Activated T-helper 17 cell treated with anti-CD3 and anti-CD28 coated beads, Interleukin-2, amount 50 U/mL, for 72 hours (primary cell): ENCODE measurements around the gene OR6X1. TPM values are rescaled to one million over a fixed set of nuclear protein-coding genes. Genes with fewer than 3 reads are reported as not detected.

Experiments used
- total RNA-seq, 2 donors: library from RNA; stranded (reverse); gene quantifications; one replicate each; pipeline ENCODE4 v1.2.3, GENCODE V29; 2022

The OR6X1 gene
- total RNA-seq, 2 donors from 2014 or later = not detected

Other genes with a start within 250 kb of the OR6X1 start
- gene SCN3B, start 99.9 kb downstream of the OR6X1 start, total RNA-seq = under 1 TPM; 0.13 to 0.35 TPM
- 10 to 100 TPM in 1 of 2 donors, 1 to 10 TPM in 1; 6.0 to 18.3 TPM for gene ZNF202, start 12.9 kb downstream of the OR6X1 start, total RNA-seq
- not detected for gene OR6M1, start 51.8 kb upstream of the OR6X1 start, total RNA-seq
- gene TMEM225, start 131.2 kb upstream of the OR6X1 start, total RNA-seq = not detected
- gene OR8D4, start 147.6 kb upstream of the OR6X1 start, total RNA-seq = not detected
- gene OR4D5, start 185.1 kb upstream of the OR6X1 start, total RNA-seq = not detected
- not detected for gene OR6T1, start 189.3 kb upstream of the OR6X1 start, total RNA-seq
- not detected for gene OR10S1, start 223.3 kb upstream of the OR6X1 start, total RNA-seq
- not detected for gene OR10G6, start 240.6 kb upstream of the OR6X1 start, total RNA-seq